GM19035 (cell line): ENCODE data around the gene ZNF592.

Experiments
- ATAC-seq: cut with Tn5 transposase; IDR thresholded peaks from one replicate; pipeline ENCODE4 v1.9.1; 2021; ENCODE audit not compliant: unreplicated experiment

Gene ZNF592

DNA sequence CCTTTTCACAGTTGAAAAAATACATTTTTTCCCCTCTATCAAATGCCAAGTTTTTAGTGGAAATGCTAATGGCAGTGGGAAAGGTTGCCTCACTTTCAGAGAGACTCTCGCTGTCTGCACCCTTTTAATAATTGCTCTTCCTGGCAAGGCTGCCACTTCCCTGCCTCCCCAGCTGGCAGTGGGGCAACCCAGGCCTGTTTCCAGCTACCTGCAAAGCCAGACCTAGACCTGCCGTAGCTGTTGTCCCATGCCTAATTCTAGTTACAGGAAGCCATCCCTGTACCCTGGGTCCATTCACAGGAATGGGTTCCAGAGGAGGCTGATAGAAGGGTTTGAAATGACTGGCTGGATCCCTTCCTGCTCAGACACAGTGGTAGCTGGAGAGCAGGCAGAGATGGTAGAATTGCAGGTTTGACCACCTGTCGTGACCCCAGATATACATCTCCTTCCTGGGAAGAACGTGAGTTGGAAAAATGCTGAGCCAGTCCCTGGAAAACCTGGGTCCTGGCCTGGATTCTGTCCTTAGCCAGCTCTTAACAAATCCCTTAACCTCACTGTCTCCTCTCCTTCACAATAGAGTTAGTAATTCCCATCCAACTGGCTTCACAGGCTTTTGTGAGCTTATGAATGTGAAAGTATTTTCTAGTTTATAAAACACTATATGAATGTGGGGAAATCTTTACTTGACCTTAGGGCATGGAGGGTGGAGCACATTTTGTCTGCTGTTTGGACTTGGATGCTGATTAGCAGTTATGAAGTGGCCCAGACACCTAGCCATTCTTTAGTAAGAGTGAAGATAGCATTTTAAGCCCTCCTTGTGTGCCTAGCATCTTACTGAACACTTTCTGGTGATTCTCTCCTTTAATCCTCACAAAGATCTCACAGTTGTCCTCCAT, 55.9 kb downstream of the ZNF592 start:
- ATAC-seq = no peak

DNA sequence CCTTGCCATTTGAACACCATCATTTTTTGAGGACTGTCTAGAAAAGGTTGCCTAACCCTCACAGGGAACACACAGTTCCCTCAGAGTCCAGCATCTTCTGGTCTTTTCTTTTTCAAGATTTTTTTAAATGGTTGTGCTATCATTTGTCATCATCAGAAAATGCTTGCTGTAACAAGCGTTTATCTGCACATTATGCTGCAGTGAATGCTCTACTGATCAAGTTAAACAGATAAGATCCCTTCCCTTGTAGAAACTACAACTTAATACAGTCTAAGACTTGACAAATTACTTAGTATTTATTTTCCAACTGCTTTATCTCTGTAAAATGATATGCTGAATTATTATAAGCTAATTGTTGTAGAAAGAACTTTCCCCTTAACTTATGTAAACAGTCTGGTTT, 56.8 kb downstream of the ZNF592 start:
- no peak for ATAC-seq

DNA sequence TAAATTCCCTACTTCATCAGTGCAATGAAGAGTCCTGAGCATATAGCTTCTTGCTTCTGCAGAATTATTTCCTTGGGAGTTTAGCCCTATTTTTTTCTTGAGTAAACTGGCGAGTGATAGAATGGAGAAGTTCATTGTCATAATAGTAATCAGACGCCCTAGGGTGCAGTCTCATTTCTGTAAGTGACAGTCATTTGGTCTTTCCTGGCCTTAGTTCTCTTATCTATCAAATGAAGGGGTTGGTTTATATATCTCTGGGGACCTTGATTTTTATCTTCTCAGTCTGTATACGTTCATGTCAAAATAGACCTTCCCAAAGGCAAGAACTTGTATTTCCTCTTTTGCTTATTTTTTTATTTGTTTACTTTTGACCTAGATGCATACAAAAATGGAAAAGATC, 58.8 kb downstream of the ZNF592 start:
- no peak for ATAC-seq

GRCh38 chr15:84810073-84810840, 61.9 kb downstream of the ZNF592 start:
- no peak for ATAC-seq

DNA sequence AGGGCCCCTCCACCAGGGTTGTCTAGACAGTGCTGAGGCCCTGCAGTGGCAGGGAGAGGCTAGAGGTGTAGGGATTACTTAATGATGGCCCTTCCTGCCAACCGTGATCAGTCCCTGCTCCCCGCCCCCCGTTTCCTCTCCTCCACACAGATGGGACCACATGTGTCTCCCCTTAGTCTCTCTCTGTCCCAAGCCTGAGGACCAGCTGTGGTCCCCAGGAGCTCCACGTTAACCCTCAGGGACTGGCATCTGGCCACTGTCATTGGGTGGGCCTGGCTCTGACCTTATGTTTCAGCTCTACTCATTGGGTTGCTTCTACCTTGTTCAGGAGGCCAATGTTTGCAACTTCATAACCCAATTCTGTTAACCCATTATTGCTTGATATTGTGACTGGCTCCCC, 62.8 kb downstream of the ZNF592 start:
- no peak for ATAC-seq

DNA sequence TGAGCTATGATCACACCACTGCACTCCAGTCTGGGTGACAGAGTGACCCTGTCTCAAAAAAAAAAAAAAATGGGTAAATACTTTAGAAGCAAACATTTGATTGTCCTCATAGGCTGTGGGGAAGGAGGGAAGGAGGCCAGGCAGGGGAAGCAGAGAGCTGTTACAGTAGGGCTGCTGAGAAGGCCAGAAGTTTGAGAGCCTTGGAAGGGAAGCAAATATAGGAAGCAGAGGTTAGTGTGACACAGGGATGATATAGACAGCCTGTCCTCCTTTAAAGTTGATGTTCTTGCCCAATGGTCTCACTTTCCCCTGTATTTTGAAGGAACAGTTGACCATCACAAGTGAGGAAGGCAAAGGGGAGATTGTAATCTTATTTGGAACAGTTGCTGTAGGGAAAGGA, 63.4 kb downstream of the ZNF592 start:
- ATAC-seq = no peak

DNA sequence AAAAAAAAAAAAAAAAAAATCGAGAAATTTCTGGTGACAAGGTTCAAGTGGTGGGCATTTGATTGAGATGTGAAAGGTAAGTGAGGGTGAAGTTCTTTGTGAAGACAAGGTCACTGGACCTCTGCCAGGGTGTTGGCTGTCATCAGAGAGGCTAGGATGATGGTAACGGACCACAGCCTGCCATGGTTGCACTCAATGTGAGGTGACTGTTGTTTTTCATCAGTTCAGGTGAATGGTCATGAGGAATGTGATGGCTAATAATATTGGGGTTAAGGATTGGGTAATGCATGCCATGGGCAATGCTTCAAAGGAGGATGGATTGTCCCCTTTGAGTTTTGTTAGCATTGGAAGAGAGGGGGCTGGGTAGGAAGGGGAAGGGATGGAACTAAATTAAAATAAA, 64.5 kb downstream of the ZNF592 start:
- ATAC-seq = no peak

DNA sequence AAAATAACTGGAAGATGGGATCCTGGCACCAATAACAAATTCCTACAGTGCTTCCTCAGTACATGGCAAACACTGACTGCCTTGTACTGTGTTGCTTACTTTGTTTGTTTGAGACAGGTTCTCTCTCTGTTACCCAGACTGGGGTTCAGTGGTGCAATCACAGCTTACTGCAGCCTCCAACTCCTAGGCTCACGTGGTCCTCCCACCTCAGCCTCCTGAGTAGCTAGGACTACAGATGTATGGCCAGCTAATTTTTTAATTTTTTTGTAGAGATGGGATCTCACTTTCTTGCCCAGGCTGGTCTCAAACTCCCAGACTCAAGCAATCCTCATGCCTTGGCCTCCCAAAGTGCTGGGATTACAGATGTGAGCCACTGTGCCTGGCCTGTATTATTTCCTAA, 65.0 kb downstream of the ZNF592 start:
- no peak for ATAC-seq

DNA sequence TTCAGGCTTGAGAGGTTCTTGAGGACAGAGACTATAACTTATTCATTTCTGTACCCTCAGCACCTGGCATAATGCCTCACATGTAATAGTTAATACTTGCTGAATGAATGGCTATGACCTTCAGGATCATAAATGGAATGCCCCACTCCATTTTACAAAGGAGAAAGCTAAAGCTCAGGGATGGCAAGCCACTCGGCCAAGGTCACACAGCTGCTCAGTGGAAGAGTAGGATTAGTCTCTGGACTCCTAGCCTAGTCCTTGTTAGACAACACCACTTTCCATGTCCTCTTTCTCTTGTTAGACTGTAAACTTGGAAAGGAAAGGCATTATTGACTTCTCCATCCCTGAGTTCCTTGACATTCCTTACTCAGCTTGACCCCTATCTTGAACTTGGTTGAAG, 65.5 kb downstream of the ZNF592 start:
- ATAC-seq = no peak

- no peak for ATAC-seq
Observed at GRCh38 chr15:84814916-84815315, 66.5 kb downstream of the ZNF592 start.

- ATAC-seq = no peak
Observed at GRCh38 chr15:84816694-84817465, 68.5 kb downstream of the ZNF592 start, which contains the start of gene ALPK3. ALPK3 (plus strand) TSS chr15:84817356; CDS start chr15:84817453, 97 bp downstream.

DNA sequence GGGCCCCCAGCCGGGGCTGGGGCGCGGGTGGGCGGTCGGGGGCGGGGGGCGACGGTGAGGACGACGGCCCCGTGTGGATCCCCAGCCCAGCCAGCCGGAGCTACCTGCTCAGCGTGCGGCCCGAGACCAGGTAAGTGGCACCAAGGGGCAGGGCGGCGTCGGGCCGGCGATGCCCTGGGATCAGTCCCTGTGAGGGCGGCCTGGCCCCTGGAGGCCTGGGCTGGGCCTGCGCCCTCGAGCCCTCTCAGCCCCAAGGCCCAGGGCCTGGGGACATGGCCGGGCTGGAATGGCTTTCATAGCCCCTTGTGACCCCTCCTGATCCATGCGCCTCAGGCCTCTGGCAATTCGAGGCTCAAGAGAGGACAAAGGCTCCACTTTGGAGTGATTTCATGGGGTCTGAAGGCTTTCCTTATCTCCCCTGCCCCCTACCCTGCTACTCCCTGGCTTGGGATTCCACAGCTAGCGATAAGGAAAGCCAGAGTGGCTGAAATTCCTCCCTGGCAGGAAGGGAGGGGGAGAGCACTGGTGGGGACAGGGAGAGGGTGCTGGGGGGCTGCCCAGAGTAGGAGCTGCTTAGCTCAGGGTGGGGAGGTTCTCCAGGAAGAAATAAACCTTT, 69.2 kb downstream of the ZNF592 start:
- no peak for ATAC-seq

DNA sequence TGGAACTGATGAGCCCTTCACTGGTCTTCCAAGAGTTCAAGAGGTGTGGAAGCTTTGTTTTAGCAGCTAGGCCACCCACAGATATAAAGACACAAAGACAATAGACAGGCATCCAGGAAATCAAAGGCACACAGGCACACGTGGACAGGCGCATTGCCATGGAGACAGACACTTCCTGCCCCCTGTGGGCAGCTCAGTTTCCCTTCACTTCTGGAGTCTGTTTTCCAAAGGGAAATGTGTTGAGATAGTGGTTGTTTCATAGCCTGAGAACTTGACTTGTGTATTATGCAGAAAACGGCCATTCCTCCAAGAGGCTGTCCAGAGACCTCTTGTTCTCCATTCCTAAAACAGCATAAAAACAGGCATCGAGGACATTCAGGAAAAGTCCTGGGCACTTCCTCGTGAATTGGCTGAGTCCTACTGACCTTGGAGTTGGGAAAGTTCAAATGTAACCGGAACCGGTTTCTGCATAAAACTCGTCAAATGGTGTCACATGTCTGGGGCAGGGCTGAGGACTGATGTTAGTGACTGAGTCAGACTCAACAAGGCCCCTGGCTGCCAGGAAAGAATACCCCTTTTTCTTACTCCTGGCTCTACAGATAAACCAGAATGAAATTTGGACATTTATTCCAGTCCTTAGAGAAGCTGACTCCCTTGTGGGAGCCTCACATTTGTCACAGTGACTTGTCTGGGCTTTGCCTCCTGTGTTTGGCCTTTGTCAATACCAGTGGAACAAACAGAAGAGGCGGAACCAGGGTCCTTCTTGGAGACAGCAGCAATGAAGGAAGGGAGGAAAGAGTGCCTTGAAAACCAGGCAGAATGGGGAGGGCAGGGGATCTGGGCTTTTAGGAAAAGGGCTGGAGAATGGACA, 70.1 kb downstream of the ZNF592 start:
- ATAC-seq = no peak

DNA sequence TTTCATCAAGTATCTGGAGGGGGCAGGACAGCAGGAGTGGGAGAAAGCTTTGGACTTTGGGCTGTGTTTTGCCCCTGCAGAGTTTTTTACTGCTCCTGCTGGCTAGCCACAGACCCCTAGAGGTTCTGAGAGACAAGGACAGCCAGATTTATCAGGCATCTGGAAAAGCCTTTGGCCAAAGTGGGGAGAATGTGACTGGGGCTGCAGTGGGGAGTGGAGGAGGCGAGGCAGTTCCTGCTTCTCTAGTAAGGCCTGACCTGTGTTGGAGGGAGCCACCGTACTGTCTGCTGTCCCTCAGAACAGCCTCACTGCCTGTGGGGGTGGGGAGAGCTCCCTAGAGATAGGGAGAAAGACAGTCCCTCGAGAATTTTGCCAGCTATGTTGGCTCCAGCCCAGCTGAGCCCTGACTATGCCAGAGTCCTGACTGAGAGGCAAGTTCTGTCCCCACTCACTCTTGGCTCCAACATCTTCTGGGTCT, 70.9 kb downstream of the ZNF592 start:
- ATAC-seq = no peak

GRCh38 chr15:84819791-84820190, 71.4 kb downstream of the ZNF592 start:
- ATAC-seq = no peak

DNA sequence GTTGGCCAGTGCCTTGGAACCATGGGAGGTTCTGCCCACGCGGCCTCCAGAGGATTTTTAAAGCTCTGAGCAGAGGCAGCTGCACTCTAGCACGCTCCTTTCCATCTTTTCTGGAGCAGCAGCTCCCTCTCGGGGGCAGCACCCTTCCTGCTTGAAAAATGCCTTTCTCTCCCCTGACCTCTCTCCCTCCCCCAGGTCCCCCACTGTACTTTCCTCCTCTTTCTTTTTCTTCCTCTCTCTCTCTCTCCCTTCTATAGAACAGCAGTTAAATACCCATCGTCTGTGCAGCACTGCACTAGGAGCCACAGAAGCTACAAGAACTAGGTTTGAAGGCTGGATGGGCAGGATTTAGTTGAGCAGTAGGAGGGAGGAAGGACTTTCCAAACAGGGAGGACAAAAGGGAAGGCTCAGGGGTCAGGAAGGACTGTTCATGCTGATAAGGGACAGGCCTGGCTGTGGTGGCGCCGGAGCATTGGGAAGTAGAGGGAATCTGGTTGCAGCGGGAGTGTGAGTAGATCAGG, 73.2 kb downstream of the ZNF592 start:
- ATAC-seq = no peak

DNA sequence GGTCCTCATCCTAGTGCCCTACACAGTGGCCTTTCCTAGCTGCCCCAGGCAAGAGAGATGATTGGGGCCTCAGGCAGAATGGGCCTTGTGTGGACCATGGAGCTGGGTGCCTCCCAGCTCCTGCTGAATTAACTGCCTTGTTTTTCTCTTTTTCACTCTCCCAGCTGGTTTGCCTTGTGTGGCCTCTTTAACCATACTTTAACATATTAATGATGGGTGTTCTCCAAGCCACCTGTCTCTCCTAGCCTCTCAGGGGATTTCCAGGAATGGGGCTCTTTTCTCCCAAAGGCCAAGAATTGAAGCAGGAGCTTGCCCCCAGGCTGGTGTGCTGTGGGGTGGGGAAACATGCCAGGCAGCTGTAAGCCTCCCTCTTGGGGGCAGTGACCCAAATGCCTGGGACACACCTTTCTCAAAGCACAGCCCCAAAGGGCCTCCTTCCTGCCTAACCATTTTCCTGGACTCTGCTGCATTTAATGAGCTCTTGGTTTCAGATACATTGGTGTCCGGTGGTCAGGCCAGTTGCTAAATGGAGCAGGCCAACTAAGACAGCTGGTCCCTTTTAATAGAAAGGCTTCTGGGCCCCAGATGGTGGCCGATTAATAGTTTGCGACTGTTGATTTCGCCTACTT, 74.4 kb downstream of the ZNF592 start:
- ATAC-seq = no peak

DNA sequence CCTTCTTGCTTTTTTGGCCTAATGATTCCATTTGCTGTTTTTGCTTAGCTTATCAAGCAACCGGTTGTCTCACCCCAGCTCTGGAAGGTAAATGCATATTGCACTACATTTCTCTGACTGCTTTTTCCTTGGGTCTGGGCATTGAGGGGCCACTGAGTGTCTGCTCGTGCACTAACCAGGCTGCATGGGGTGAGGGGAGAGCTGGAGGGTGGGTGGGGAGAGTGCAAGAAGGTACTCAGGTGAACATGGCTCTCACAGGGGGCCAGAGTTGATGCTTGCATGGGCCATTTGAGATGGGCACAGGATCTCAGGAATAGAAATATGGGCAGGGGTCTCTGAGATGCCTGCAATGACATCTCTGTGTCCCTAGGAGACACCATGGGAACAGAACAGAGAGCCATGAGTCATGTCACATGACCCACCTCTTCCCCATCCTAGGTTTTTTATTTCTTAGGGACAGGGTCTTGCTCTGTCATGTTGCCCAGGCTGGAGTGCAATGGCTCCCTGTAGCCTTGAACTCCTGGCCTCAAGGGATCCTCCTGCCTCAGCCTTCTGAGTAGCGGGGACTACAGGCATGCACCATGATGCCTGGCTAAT, 75.0 kb downstream of the ZNF592 start:
- no peak for ATAC-seq
